Stimulated activated CD4-positive, alpha-beta T cell treated with anti-CD3 and anti-CD28 coated beads, Interleukin-4, amount 100 ng/mL, for 48 hours (primary cell): ENCODE data around the gene CENPB.
A peak's percentile ranks its signal among the peaks of the same experiment; 100 is the strongest.
"Not testable (repeated sequence)": the region's sequence is repeated elsewhere in the genome, so short reads cannot be mapped to it uniquely, and the experiment has no call there.

Experiments
- DNase-seq, 2 donors: peaks; one replicate each; pipeline ENCODE4 v3.0.0-alpha.2; 2020; ENCODE audit warnings: low read depth in 2 of 2

Gene CENPB, protein sequence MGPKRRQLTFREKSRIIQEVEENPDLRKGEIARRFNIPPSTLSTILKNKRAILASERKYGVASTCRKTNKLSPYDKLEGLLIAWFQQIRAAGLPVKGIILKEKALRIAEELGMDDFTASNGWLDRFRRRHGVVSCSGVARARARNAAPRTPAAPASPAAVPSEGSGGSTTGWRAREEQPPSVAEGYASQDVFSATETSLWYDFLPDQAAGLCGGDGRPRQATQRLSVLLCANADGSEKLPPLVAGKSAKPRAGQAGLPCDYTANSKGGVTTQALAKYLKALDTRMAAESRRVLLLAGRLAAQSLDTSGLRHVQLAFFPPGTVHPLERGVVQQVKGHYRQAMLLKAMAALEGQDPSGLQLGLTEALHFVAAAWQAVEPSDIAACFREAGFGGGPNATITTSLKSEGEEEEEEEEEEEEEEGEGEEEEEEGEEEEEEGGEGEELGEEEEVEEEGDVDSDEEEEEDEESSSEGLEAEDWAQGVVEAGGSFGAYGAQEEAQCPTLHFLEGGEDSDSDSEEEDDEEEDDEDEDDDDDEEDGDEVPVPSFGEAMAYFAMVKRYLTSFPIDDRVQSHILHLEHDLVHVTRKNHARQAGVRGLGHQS

GRCh38 chr20:3786665-3787323, at the start of gene CENPB:
TSS of gene CENPB (minus strand) at chr20:3786740. CDS start at chr20:3786483, 257 bp downstream.
- DNase-seq: peak; percentile 90 to 91

DNA sequence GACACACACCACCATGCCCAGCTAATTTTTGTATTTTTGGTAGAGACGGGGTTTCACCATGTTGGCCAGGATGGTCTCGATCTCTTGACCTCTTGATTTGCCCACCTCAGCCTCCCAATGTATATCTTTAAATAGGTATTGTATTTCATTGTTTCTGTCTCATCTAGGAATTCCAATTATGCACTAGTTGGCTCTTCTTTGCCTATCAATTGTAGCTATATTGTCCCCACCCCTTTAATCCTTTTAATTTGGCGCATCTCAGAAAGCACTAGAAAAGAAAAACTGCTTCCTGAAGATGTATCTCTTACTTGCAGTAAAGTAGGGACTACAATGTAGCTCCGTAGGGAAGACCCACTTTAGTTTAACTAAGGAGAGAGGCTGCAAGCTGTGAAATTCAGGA, 49.6 kb upstream of the CENPB start:
- DNase-seq: no peak

DNA sequence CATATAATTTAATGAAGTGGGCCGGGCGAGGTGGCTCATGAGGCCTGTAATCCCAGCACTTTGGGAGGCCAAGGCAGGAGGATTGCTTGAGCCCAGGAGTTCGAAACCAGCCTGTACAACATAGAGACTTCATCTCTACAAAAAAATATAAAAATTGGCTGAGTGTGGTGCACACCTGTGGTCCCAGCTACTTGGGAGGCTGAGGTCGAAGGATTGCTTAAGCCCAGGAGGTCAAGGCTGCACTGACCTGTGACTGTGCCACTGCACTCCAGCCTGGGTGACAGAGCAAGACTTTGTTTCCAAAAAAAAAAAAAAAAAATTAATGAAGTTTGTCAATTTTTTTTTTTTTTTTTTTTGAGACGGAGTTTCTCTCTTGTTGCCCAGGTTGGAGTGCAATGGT, 43.4 kb upstream of the CENPB start:
- DNase-seq: not testable (repeated sequence)

DNA sequence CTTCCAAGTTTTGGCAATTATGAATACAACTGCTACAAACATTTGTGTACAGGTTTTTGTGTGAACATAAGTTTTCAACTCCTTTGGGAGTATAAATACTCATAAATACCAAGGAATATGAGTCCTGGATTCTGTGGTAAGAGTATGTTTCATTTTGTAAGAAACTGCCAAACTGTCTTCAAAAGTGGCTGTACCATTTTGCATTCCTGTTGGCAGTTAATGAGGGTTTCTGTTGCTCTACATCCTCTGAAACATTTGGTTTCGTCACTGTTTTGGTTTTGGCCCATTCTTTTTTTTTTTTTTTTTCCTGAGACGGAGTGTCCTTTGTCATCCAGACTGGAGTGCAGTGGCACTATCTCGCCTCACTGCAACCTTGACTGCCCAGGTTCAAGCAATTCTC, 42.3 kb upstream of the CENPB start:
- no peak for DNase-seq

DNA sequence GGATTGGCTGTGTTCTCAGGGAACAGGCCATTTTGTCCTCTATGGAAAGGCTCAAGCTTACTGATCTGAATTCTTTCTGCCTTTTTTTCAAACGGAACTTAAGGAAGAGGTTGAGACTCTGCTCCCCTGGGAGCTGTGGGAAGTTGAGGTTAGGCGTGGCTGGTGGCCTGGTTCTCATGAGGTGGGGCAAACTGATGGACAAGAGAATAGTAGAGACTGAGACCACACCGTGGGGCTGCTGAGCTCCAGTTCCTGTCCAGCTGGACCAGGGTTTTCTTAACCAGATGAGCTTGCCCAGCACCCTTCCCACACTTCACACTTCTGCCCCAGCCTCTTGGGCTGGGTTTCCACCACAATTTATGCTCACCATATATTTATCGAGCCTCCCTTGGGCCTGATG, 39.9 kb upstream of the CENPB start:
- no peak for DNase-seq

- no peak for DNase-seq
These were observed 39.0 kb upstream of the CENPB start for GRCh38 chr20:3825526-3825925.

DNA sequence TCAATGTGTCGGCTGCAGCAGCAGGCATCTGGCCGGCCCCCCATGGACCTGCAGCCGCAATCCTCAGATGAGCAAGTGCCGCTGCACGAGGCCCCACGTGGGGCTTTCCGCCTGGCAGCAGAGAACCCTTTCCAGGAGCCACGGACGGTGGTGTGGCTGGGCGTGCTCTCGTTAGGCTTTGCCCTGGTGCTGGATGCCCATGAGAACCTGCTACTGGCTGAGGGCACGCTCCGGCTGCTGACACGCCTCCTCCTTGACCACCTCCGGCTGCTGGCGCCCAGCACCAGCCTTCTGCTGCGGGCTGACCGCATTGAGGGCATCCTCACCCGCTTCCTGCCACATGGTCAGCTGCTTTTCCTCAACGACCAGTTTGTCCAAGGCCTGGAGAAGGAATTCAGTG, 37.3 kb upstream of the CENPB start:
- no peak for DNase-seq

DNA sequence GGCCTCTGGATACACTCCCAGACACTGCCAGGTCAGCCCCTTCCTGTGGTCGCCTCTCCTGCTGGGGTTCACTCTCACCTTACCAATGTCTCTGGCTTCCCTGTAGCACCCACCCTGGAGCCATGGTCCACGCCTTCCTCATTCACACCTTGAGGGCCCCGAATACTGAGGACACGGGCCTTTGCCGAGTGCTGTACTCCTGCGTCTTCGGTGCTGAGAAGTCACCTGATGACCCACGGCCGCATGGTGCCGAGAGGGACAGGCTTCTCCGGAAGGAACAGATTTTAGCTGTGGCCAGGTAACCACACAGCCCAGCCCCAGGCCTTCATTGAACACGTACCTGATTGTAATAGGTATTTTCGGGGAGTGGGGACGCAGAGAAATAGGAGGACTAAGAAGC, 35.5 kb upstream of the CENPB start:
- no peak for DNase-seq

- DNase-seq: no peak
These were observed 34.6 kb upstream of the CENPB start for GRCh38 chr20:3820901-3821727.

- DNase-seq: peak; percentile 86 to 88
These were observed 33.7 kb upstream of the CENPB start, which contains the start of gene AP5S1 for GRCh38 chr20:3820048-3820900. TSS of gene AP5S1 (plus strand) at chr20:3820547. CDS start at chr20:3822118, 1,571 bp downstream.

GRCh38 chr20:3819411-3820047, 33.0 kb upstream of the CENPB start:
- no peak for DNase-seq

- DNase-seq: no peak
These were observed 31.9 kb upstream of the CENPB start for GRCh38 chr20:3818155-3819151.

GRCh38 chr20:3815703-3816315, 29.3 kb upstream of the CENPB start:
- DNase-seq: no peak

DNA sequence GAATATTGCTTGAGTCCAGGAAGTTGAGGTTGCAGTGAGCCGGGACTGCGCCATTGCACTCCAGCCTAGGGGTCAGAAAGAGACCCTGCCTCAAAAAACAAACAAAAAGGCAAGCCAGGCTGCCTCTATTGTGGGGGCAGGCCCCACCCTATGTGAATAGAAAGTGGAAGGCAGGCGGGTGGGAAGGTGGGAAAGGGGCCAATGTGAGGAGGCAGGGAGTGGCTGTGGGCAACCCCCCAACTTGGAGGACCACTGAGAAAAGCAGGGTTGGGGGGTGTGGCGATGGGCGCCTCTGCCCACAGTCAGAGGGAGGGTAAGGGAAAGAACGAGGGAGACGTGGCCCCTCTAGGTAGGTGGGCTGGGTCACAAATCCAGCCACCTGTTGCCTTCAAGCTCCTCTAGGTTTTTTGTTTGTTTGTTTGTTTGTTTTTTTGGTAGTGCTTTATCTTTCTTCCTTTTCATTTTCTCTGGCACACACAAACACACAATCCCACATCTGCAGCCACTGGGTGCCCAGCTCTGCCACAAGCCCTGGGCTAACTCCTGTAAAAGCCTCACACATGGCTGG, 28.5 kb upstream of the CENPB start:
- DNase-seq: no peak

DNA sequence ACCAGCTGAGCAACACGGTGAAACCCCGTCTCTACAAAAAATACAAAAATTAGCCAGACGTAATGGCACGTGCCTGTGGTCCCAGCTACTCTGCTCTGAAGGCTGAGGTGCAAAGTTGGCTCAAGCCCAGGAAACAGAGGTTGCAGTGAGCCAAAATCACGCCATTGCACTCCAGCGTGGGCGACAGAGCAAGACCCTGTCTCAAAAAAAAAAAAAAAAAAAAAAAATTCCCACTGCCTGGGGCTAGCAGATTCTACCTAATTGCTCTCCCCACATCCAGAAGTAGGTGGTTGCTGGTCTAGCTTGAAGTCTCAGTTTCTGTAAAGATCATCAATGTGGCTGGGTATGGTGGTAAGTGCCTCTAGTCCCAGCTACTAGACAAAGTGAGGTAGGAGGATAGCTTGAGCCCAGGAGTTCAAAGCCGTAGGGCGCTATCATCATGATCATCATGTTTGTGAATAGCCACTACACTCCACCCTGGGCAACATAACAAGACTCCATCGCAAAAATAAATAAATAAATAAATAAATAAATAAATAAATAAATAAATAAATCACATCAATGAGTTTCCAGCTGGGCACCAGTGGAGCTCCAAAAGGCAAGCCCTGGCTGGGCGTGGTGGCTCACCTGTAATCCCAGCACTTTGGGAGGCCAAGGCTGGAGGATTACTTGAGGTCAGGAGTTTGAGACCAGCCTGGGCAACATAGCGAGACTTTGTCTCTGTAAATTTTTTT, 27.5 kb upstream of the CENPB start:
- DNase-seq: no peak

DNA sequence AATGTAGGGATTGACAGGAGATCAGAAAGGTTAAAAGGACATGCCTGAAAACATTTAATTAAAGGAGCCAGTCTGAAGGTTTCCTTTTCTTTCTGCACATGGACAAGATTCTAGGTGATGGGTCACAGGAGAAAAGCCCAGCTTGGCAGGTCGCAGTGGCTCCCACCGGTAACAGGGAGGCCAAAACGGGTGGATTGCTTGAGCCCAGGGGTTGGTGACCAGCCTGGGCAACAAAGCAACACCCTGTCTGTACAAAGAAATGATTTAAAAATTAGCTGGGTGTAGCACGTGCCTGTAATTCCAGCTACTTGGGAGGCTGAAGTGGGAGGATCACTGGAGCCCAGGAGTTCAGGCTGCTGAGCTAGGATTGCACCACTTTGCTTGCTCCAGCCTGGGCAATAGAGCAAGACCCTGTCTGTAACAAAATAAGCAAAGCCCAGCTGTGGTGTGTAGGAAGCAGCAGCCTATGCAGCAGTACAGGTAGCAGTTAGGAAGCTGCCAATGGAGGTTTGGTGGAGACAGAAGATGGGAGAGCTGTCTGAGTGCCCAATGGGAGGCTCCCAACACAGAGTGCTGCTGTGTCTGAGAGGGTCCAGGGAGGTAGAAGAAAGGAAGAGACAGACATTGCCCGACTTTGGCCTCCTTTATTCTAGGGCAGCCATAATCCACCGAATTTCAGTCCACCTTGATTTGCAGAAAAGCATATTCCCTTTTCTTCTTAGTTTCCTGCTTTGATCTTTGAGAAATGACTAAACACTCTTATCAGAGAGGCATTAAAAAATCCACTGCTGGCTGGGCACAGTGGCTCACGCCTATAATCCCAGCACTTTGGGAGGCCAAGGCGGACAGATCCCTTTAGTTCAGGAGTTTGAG, 26.7 kb upstream of the CENPB start:
- DNase-seq: no peak

DNA sequence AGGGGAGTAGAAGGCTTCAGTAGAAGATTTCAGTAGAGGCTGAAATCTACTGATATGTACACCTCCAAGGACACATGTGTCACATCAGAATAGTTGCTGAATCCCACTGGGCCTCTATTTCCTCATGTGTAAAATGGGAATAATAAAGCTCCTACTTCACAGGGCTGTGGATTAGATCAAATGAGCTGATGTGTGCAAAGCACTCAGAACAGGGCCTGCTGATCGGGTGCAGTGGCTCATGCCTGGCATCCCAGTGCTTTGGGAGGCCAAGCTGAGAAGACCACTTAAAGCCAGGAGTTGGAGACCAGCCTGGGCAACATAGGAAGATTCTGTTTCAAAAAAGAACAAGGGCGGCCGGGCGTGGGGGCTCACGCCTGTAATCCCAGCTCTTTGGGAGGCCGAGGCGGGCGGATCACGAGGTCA, 25.7 kb upstream of the CENPB start:
- no peak for DNase-seq
